IPS DF 4.7 (cell line): ENCODE measurements around the gene PRELID3B.

Source experiments
- DNase-seq: peaks from one replicate; pipeline ENCODE4 v3.0.0-alpha.2; 2013; ENCODE audit warnings: low spot score; ENCODE audit errors: extremely low read depth

PRELID3B gene

GRCh38 chr20:58996226-58996611, 46.4 kb downstream of the PRELID3B start:
- no peak for DNase-seq

DNA sequence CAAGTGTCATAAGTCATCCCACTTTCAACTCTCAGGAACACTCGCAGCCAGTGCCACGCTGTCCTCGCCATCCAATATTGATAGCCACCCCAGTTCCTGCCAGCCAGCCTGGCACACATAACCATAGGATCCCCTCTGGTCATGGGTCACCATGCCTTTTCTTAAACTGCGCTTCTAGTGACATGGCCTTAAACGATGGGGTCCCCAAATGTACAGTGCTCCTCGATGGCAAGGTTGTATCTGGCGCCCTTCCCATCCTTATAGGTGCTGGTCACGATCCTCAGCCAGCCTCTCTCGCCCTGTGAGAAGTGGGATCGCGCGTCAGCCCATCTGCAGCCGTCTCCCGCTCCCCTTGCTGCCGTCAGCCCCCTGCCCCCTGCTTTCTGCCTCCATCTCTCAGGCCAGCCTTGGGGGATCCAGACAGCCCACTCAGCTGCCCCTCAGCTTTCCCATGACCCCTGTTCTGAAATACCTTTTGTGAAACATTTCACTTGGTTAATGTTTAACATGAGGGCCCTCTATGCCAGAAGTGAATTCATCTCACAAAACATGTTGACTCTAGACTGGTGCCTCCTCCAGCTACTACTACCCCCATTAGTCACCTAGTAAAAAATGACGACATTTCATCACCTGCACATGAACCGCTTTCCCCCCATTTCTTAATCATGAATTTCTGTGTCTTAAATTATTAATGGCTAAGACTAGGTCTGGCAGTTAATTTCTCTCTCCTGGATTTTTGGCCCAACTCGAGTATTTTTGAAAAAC, 46.9 kb downstream of the PRELID3B start:
- no peak for DNase-seq

GRCh38 chr20:58994390-58995159, 48.0 kb downstream of the PRELID3B start:
- DNase-seq = no peak

GRCh38 chr20:58993332-58994248, 49.0 kb downstream of the PRELID3B start:
- DNase-seq = no peak

DNA sequence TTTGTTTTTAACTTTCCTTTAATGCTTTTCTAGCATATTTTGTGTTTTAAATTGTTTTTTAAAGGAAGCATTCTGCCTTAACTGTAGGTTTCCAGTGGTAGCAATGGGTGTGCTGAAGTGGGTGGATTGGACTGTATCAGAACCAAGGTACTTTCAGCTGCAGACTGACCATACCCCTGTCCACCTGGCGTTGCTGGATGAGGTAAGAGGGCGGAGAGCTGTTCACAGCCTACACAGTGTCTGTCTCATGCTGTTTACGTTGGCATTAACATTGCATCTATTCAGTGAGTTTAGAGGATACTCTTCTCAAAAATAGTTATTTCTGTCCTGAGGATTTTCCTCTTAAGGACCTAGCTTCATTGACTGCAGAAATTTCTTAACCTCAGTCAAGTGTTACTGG, 49.7 kb downstream of the PRELID3B start:
- DNase-seq = no peak

- DNase-seq = no peak
Measured at GRCh38 chr20:58991715-58992114, 50.9 kb downstream of the PRELID3B start.

DNA sequence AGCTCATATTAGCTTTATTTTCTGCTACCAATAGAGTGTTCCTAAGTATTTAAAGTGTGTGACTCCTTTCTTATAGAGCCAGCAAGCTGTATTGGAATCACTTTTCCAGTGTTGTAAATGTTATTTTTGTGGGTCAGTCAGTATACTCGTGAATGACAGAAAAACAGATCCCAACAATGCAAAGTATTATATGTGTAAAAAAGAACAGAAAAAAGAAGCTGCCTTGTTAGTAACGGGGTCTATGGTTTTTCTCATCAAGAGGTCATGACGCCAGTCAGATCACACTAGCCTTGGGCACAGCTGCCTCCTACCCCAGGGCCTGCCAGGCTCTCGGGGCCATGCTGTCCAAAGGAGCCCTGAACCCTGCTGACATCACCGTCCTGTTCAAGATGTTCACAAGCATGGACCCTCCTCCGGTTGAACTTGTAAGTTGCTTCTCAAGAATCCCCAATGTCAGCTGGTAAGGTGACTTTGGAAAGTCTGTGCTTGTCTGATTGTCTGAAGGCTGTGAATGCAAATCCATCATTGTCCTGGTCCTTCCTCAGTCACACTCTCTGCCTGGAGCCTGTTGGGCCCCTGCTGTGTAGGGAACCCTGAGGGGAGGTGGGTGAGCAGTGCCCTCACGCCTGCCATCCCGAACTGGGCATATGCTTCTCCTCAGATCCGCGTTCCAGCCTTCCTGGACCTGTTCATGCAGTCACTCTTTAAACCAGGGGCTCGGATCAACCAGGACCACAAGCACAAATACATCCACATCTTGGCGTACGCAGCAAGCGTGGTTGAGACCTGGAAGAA, 51.7 kb downstream of the PRELID3B start:
- DNase-seq = no peak

DNA sequence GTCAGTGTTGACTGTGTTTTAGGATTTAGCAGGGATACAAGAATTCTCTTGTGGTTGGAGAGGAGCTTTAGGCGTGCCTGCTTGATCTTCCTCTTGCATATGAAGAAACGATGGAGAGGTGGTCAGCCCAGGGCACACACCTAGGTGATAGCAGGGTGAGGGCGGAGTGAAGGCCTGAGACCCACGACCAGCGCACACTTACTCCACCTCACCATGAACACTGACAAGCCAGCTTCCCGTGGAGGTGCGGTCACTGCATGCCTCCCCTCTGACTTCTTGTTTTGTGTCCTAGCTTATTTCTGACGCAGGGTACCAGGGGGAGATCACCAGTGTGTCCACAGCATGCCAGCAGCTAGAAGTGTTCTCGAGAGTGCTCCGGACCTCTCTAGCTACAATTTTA, 53.4 kb downstream of the PRELID3B start:
- DNase-seq = no peak

GRCh38 chr20:58988565-58988882, 54.1 kb downstream of the PRELID3B start:
- DNase-seq = no peak

DNA sequence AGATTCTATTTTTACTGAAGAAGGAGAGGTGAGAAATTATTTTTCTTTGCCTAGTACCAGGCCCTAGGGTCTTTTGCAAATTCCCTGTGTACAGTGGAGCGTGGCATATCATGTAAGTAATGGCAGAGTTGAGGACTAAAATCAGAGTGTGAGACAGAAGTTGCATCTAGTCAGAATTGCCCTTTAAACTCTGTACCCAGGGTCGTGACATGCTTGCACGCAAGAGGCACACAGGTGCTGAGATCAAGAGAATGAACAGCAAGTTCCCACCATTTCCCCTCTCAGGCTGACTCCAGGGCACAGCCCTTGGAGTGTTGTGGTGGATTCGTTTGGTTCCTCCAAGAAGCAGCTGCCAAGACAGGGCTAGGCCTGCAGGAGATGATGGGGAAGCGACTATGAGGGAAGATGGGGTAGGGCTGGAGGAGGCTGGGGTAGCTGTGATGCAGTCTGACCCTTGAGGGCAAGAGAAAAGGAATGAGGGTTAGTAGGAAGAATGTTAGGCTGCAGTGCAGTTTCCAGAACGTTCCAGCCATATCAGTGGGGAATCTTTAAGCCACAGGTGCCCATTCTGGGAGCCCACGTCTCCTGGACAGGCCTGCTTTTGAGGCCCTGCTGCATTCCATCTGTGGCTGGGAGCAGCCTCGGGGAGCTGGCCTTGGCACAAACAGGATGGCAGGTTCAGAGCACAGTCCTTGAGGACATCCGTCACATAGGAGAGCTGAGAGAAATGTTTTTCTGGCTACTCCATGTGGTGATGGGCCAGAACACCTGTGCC, 54.6 kb downstream of the PRELID3B start:
- no peak for DNase-seq

DNA sequence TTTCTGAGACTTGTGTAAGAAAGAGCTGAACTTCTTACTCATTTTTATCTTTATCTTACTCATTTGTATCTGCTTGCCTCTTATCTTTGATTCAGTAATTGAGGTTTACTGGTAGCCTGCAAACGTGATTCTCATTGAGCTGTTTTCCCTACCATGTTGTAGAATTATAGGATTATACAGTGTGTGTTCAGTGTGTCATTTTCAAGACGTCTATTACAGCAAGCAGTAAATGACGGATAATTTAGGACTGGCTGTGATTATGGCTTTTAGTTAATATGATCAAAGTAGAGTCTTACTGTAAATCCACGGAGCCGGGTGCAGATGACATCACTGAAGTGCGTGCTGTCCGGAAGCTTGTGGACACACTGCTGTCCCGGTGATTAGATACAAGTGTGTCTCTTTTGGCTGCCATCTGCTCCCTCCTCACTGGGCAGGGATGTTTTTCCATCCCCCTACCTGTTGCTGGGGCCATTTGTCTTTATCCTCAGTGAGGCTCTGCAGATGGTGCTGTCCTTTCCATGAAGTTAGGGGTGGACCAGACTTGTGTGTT, 55.5 kb downstream of the PRELID3B start:
- no peak for DNase-seq

DNA sequence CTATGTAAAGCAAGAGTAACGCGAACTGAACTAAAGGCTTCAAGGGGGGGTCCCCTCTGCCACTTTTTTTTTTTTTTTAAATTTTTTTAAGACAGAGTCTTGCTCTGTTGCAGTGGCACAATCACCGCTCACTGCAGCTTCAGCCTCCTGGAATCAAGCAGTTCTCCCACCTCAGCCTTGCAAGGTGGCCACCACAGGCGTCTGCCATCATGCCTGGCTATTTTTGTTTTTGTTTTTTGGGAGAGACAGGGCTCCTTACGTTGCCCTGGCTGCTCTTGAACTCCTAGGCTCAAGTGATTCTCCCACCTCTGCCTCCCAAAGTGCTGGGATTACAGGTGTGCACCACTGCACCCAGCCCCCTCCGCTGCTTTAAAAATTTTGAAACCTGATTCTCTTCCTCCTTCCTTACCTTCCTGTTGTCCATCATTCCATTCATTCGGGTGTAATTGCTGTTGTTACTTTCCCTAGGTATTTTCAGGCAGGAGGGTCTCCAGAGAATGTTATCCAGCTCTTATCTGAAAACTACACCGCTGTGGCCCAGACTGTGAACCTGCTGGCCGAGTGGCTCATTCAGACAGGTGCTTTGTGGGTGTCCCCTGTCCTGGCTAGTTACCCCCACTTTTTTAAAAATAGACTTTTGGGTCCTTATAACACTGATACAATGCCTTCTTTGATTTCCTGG, 56.2 kb downstream of the PRELID3B start:
- DNase-seq = no peak

DNA sequence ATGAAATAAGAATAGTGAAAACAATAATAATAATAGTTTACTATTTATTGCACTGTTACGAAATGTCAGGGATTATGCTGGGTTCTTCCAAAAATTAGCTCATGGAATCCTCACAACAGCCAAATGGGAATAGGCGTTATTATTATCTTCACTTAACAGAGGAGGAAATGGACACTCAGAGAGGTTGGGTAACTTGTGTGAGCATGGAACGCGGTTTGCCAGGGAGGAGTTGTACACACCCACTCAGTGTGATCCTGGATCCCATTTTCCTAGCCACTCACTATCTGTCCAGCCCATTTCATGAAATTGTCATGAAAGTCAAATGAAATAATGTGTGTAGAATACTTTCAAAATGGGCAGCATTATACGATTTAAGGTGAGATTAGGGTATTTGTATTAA, 56.9 kb downstream of the PRELID3B start:
- no peak for DNase-seq

DNA sequence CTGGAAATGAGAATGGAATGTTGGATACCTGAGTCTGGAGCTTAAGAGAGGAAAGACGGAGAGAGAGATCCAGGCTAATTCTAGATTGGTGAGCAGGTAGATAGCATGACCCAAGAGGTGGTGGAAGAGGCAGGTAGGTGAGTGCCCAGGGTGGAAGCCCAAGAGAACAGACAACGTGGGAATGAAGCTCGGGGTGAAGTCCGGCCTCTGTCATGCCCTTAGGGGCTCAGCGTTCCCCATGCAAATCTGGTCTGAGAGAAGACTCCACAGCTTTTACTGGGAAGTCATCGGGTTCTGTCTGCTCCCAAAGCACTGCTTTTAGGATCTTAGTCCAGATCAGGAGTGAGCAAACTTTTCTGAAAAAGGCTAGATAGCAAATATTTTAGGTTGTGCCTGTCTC, 57.9 kb downstream of the PRELID3B start:
- no peak for DNase-seq
